G401.6 (cell line): Measurements from ENCODE around the gene PDE12.
"Not testable (repeated sequence)": the region's sequence is repeated elsewhere in the genome, so short reads cannot be mapped to it uniquely, and the experiment has no call there.

ENCODE experiments used
- FAIRE-seq: peaks from 2 replicates; lab custom pipeline; 2012; peaks lifted over from hg19 to GRCh38; lab: Jason Lieb, UNC

The PDE12 gene

DNA sequence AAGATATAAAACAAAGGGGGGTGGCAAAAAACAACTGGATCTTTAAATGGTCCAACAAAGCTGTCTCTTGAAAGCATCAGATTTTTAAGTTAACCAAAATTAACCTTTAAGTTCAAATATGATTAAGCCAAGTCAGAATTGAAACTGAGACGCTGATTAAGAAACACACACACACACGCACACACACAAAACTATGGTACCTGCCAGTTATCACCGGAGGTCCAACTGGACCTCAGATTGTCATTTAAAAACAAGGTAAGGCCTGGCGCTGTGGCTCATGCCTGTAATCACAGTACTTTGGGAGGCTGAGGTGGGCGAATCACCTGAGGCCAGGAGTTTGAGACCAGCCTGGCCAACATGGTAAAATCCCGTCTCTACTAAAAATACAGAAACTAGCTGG lies 30.7 kb downstream of the PDE12 start:
- no peak for FAIRE-seq

DNA sequence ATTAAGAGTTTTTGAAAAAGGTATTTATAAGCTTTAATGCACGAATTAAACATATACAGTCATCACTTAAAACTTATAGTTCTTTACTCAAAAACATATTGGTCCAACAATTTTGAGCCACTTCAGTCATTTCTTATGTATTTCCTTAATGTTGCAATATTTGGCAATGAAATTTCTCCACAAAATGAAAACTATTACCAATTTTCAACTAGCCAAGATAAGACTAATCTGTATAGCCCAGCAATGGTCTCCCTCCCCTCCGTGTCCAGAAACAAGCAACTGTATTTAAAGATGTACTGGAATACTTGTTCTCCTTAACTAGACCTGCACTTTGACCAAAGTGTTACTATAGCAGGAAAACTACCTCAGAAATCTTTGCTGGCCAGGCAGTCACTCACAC lies 31.8 kb downstream of the PDE12 start:
- FAIRE-seq: no peak

DNA sequence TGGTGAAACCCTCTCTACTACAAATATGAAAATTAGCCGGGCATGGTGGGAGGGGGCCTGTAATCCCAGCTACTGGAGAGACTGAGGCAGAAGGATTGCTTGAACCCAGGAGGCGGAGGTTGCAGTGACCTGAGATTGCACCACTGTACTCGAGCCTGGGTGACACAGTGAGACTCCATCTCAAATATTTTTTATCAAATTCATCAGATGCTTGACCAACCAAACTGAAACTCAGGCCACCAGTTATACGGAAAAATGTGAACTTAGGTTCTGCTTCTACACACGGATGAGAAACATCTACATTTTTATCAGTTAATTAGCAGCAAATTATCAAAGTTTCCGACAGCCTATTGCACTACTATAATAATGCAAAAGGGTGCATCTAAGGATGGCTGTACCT lies 36.2 kb downstream of the PDE12 start:
- FAIRE-seq: no peak

DNA sequence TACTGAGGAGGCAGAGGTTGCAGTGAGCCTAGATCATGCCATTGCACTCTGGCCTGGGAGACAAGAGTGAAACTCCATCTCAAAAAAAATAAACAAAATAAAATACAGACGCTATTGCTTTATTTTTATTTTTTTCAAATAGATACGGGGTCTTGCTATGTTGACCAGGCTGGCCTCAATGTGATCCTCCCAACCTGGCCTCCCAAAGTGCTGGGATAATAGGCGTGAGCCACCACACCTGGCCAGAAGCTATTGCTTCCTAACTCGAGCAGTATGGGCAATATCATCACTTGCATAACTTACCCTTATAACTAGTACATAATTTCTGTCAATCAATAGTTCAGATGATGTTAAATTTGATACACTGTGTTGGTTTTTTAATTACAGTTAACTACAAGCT lies 38.1 kb downstream of the PDE12 start:
- FAIRE-seq: no peak

DNA sequence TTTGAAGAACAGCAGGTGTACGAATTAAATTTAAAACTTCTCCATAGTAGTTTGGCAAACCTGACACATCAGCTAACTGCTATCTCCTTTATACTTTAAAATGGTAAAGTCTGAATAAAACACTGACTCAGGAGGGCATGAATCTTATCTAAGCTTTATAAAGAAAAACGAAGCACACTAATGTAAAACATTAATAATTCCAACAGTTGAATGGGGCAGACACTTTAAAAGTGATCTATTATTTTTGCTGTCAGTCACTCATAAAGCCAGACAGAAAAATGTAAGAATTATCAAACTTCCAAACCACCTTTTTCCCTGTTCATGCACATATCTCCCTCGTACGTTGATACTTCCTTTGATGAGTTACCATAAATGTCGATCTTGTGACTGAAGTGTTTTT lies 38.5 kb downstream of the PDE12 start:
- no peak for FAIRE-seq

DNA sequence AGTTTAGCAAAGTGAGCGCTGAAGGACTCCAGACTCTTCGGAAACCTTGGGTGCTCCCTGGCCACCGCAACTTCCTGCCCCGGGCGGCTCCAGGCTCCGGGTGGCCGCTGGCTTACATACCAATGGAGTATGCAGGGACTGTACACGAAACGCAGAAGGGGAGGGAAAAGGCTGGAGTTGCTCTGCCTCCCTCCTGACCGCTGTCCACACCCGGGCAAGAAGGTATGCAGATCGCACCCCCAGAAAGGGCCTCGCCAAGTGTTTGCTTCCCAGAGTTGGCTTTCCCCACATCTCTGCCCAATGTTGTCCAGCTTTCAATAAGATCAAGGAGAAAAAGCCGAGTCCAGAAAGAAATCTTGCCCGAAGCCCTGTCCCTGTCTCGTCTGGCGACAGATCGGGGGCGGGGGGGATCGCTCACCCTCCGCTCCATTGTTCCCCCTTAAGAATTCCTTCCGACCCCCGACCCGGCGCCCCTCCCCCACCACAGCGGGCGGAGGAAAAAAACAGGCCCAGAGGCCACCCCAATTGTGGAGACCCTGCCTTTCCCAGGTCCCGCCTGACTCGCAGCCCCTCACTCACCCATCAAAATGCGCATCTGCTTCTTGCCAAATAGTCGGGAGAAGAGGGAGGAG lies 40.5 kb downstream of the PDE12 start:
- FAIRE-seq: no peak

DNA sequence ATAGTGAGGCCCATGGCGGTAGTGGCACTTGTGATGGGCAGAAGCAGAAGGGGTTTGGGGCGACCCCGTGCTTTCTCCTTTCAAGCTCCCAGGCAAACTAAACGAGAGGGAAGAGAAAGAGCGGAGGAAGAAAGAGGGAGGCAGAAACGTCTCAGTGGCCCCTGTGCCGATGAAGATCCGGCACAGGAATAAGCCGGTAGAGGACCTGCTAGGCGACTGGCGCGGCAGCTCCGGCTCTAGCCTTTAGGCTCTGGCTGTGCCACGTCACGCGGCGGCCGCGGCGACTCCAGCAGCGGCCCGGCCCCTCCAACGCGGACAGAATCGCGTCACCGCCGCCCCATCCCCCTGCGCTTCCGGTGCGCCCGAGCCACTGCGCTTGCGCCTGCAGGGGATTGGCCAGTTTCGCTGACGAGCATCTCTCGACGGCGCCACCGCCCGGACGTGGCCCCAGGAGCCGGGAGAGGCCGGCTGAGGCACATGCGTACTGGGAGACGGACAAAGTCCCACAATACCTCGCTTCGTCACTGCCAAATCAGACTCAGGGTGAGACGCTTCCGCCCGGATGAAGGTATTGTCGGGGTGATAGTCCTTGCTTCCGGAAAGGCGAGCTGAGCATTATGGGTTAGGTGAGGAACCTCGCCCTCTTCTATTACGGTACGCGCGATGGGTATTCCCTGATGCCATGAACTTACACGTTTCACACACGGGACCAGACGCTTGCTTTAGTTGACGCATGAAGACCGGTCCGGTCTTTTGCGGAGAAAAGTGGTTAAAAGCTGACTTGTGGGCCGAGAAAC lies 41.3 kb downstream of the PDE12 start, which contains the start of gene ARF4:
ARF4 (minus strand) TSS at position 218 of the 797 bp plus-strand sequence; CDS start at position 14, 204 bp downstream.
- FAIRE-seq: peak; percentile 99

DNA sequence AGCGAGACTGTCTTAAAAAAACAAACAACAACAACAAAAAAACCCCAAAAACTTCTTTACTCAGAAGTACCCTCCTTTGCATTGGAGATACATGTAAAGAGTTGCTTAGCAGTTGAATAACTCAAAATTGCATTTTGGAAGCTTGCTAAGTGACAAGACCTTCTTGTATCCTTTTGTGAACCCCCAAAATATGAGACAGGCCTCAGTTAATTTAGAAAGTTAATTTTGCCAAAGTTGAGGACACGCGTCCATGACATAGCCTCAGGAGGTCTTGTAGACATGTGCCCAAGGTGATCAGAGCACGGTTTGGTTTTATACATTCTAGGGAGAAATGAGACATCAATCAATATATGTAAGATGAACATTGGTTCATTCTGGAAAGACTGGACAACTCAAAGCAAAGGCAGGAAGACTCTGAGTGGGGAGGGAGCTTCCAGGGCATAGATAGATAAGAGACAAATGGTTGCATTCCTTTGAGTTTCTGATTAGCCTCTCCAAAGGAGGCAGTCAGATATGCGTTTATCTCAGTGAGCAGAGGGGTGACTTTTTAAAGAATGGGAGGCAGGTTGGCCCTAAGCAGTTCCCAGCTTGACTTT lies 42.8 kb downstream of the PDE12 start:
- no peak for FAIRE-seq

DNA sequence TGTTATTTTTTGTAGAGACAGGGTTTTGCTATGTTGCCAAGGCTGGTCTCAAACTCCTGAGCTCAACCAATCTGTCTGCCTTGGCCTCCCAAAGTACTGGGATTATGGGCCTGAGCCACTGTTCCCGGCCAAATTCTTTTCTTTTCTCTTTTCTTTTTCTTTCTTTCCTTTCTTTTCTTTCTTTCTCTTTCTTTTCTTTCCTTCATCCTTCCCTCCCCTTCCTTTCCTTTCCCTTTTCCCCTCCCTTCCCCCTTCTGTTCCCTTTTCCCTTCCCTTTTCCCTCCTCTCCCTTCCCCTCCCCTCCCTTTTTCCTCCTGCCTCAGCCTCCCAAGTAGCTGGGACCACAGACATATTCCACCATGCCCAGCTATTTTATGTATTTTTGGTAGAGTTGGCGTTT lies 44.1 kb downstream of the PDE12 start:
- no peak for FAIRE-seq

DNA sequence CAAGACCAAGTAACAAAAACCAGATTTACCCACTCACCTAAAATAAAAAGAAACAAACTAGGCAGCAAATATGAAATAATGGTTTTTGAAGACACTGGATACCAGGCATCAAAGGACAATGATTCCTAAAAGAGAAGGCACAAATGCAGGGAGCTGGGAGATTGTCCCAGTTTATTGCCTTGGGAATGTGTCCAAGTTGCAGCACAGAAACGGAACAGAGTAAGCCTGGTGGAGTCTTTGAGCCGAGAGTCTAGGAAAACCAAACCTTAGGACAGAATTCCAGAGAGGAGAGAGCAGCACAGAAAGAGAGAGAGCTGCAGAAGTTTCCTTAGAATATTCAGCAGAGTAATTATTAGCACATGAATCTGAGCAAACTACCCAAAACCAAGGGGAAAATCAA lies 48.9 kb downstream of the PDE12 start:
- FAIRE-seq: no peak

DNA sequence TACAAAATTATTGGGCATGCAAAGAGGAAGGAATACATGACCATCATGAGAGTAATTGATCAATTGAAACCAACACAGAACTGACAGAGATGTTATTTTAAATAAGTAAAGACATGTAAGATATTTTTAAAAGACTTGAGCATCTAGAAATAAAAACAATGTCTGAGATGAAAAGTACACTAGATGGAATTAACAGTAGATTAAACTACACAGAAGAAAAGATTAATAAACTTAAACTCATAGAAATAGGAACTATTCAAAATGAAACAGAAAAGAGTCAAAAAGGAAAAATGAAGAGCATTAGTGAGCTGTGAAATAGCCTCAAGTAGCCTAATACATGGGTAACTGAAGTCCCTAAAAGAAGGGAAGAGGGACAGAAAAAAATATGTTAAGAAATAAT lies 49.6 kb downstream of the PDE12 start:
- FAIRE-seq: no peak

DNA sequence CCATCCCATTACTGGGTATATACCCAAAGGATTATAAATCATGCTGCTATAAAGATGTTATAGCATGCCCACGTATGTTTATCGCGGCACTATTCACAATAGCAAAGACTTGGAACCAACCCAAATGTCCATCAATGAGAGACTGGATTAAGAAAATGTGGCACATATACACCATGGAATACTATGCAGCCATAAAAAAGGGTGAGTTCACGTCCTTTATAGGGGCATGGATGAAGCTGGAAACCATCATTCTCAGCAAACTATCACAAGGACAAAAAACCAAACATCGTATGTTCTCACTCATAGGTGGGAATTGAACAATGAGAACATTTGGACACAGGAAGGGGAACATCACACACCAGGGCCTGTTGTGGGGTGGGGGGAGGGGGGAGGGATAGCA lies 55.8 kb downstream of the PDE12 start:
- FAIRE-seq: not testable (repeated sequence)

DNA sequence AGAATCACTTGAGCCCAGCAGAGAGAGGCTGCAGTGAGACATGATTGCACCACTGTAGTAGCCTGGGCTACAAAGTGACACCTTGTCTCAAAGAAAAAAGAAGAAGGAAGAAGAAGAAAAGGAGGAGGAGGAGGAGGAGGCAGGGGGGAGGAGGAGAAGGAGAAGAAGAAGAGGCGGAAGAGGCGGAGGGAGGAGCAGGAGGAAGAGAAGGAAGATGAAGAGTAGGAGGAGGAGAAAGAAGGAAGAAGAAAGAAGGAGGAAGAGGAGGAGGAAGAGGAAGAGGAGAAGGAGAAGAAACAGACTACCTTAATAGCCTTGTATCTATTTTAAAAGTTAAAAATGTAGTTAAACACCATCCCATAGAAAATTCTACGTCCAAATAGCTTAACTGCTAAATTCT lies 60.2 kb downstream of the PDE12 start:
- no peak for FAIRE-seq
